ENCODE data around the gene UTRN.

The UTRN gene

DNA sequence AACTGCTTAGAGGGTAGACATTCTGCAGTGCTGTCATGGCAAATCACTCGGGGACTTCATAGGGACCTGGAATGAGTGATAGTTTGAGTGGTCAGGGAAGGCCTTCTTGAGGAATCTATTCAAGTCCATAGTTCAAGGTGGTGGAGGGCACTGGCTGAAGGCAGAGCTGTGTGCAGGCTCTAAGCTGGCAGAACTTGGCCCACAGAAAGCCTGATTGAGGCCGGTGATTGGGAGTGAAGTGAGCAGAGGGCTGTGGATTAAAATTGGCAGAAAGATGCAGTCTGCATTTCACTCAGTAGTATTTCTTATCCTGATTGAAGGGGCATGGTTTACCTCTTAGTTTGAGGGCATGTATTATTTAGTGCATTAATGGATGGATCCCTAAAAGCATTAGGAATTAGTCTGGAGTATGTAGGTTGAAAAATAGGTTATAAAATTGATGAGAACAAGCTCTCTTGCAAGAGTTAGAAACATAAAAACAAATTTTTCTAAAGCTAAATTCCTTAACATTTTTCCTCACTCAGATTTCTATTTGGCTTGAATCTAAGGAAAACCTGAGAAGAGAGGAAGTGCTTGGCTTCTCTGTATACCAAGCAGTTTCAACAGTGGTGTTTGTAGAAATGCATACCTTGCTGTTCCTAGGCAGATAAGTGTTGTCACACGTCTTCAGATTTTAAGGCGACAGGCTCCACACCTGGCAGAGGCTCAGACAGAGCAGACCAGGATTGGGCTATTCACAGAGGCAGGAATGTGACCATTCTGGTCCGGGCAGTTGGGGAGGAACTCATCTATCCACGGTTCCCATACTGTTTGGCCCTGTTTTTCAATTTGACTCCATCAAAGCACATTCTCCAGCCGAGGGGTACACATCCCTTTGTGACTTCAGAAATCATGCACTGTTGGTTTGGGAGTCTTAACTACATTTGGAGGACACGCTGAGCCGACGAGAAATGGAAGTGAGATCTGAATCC lies 45.2 kb downstream of the UTRN start:
- Histone ChIP-seq H3K9me3 (ENCODE audit: control insufficient read depth in 1 of 2, low read length in 2 of 2) (no peaks in the 10 kb centered on the region), H3K4me3 (ENCODE audit: low read depth in 1 of 2, low read length in 2 of 2) (no peak overlapping the region), H3K27ac (ENCODE audit: low read length) (no peak overlapping the region), H3K4me1 (ENCODE audit: control insufficient read depth in 1 of 2, insufficient read depth in 2 of 2, low read length in 2 of 2) (peaks cover 0 to 6% of the 10 kb centered on the region in 2 donors), H3K36me3 (ENCODE audit: control insufficient read depth in 1 of 2, insufficient read depth in 2 of 2, low read length in 2 of 2) (no peaks in the 10 kb centered on the region), H3K27me3 (ENCODE audit: low read depth, low read length) (no peaks in the 10 kb centered on the region)

DNA sequence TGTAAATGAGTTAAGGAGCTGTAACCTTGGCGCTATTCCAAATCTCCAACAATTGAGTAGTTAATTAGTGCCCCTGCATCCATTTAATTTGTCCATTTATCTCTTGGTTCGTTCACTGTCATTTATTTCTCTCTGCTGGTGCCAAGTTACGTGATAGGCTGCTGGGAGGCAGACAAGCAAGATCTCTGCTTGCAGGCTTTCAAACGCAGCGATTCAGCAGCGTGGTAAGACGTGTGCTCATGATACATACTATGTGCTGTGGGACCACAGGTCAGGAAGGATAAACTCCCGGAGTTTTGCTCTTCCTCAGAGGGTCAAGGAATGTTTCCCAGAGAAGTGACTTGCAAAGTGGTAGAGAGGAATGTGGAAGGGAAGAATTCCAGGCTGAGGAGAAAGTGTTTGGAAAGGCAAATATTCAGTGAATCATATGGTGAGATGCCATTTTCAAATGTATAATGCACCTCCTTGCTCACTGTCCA lies 46.4 kb downstream of the UTRN start:
- peaks cover 0 to 6% of the 10 kb centered on the region in 2 donors for H3K4me1 ChIP-seq (ENCODE audit: control insufficient read depth in 1 of 2, insufficient read depth in 2 of 2, low read length in 2 of 2)
- no peak overlapping the region for H3K4me3 ChIP-seq (ENCODE audit: low read depth in 1 of 2, low read length in 2 of 2)
- H3K27me3 ChIP-seq (ENCODE audit: low read depth, low read length), result no peaks in the 10 kb centered on the region
- no peak overlapping the region for H3K27ac ChIP-seq (ENCODE audit: low read length)
- H3K9me3 ChIP-seq (ENCODE audit: control insufficient read depth in 1 of 2, low read length in 2 of 2), result no peaks in the 10 kb centered on the region
- H3K36me3 ChIP-seq (ENCODE audit: control insufficient read depth in 1 of 2, insufficient read depth in 2 of 2, low read length in 2 of 2), result no peaks in the 10 kb centered on the region

DNA sequence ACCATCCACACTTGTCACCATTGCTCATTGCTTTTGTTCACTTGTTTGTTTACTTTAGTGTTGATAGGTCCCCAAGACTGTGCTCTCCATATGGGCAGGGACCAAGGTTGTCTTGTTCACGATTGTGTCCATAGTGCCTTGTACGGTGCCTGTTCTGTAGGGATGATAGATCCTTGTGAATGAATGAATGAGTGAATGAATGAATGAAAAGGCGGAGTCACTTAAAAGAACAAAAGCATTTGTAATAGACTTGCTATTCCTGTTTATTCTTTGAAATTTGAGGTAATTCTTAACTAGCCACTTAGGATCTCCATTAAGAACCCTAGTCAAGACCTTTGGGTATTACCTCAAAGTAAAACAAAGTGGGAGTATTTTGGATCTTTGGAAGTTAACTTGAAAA lies 47.0 kb downstream of the UTRN start:
- H3K9me3 ChIP-seq (ENCODE audit: control insufficient read depth in 1 of 2, low read length in 2 of 2), result no peaks in the 10 kb centered on the region
- no peaks in the 10 kb centered on the region for H3K27me3 ChIP-seq (ENCODE audit: low read depth, low read length)
- H3K36me3 ChIP-seq (ENCODE audit: control insufficient read depth in 1 of 2, insufficient read depth in 2 of 2, low read length in 2 of 2), result no peaks in the 10 kb centered on the region
- no peak overlapping the region for H3K4me3 ChIP-seq (ENCODE audit: low read depth in 1 of 2, low read length in 2 of 2)
- peaks cover 0 to 6% of the 10 kb centered on the region in 2 donors for H3K4me1 ChIP-seq (ENCODE audit: control insufficient read depth in 1 of 2, insufficient read depth in 2 of 2, low read length in 2 of 2)
- H3K27ac ChIP-seq (ENCODE audit: low read length), result no peak overlapping the region

DNA sequence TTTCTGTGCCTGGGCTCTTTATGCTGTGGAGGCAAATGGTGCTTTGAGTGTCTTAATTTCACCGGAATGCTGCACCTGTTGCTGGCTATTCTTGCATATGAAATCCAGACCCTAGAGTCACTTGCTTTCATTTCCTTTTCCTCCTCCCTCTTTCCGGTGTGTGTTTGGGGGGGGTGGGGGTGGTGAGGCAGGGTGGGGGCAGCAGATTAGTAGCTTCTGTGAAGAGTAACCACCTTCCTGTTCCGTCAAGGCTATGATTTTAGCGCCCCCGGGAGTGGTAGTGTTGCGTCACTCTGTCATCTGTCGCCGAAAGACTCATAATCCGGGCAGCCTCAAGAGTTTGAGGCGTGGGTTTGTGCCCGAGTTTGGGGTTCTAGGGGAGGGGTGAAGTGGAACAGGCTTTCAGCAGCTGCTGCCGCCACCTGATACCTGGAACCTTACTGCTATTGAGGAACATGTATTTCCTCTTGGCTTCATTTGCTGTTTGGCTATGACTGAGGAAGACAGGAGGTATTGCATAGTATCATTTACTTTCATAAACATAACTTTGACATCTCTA lies 49.1 kb downstream of the UTRN start:
- Histone ChIP-seq H3K36me3 (ENCODE audit: control insufficient read depth in 1 of 2, insufficient read depth in 2 of 2, low read length in 2 of 2) (no peaks in the 10 kb centered on the region), H3K27ac (ENCODE audit: low read length) (no peak overlapping the region), H3K9me3 (ENCODE audit: control insufficient read depth in 1 of 2, low read length in 2 of 2) (no peaks in the 10 kb centered on the region), H3K27me3 (ENCODE audit: low read depth, low read length) (no peaks in the 10 kb centered on the region), H3K4me3 (ENCODE audit: low read depth in 1 of 2, low read length in 2 of 2) (no peak overlapping the region), H3K4me1 (ENCODE audit: control insufficient read depth in 1 of 2, insufficient read depth in 2 of 2, low read length in 2 of 2) (peaks cover 0 to 10% of the 10 kb centered on the region in 2 donors)

Data from muscle layer of duodenum (tissue), 2 donors.